GM19025 (cell line): Measurements from ENCODE around the gene SLC2A4RG.

Experiments used
- ATAC-seq: cut with Tn5 transposase; IDR thresholded peaks from one replicate; pipeline ENCODE4 v1.9.1; 2021; ENCODE audit warnings: mild to moderate bottlenecking, low read depth, moderate library complexity; ENCODE audit not compliant: unreplicated experiment

Gene SLC2A4RG

GRCh38 chr20:63739130-63740069 lies at the start of gene SLC2A4RG:
TSS of gene SLC2A4RG (plus strand) at chr20:63739776. CDS start at chr20:63739913, 137 bp downstream.
- peak; percentile 55 for ATAC-seq

GRCh38 chr20:63690003-63690897 lies 49.3 kb upstream of the SLC2A4RG start:
- no peak for ATAC-seq

GRCh38 chr20:63690898-63691710 lies 48.5 kb upstream of the SLC2A4RG start:
- ATAC-seq = no peak

- ATAC-seq = no peak
Observed at GRCh38 chr20:63691711-63692435, 47.7 kb upstream of the SLC2A4RG start.

GRCh38 chr20:63692436-63693082 lies 47.0 kb upstream of the SLC2A4RG start:
- ATAC-seq = no peak

GRCh38 chr20:63693083-63693732 lies 46.4 kb upstream of the SLC2A4RG start:
- no peak for ATAC-seq

GRCh38 chr20:63693733-63694583 lies 45.6 kb upstream of the SLC2A4RG start:
- ATAC-seq = no peak

- no peak for ATAC-seq
Observed at GRCh38 chr20:63694584-63695423, 44.8 kb upstream of the SLC2A4RG start.

GRCh38 chr20:63695424-63696305 lies 43.9 kb upstream of the SLC2A4RG start:
- ATAC-seq = no peak

- no peak for ATAC-seq
Observed at GRCh38 chr20:63696306-63696627, 43.3 kb upstream of the SLC2A4RG start.

GRCh38 chr20:63696628-63697356 lies 42.8 kb upstream of the SLC2A4RG start, which contains the start of gene TNFRSF6B:
TSS of gene TNFRSF6B (plus strand) at chr20:63696652. CDS start at chr20:63696768, 116 bp downstream.
- no peak for ATAC-seq

GRCh38 chr20:63697357-63697867 lies 42.2 kb upstream of the SLC2A4RG start:
- ATAC-seq = no peak

GRCh38 chr20:63697868-63698545 lies 41.6 kb upstream of the SLC2A4RG start:
- no peak for ATAC-seq

GRCh38 chr20:63698739-63699465 lies 40.7 kb upstream of the SLC2A4RG start:
- no peak for ATAC-seq
